Right lobe of liver (tissue), 6 donors: Measurements from ENCODE around the gene YBEY. TPM values are rescaled to one million over a fixed set of nuclear protein-coding genes. Genes with fewer than 3 reads are reported as not detected.

Source experiments
- ATAC-seq, 4 donors: fragments of 200-7000 bp; cut with Tn5 transposase; one replicate each; pipeline ENCODE4 v1.9.1; 2020; ENCODE audit warnings: mild to moderate bottlenecking in 4 of 4, moderate library complexity in 4 of 4
- DNase-seq, 3 donors: peaks; one replicate each; pipeline ENCODE4 v3.0.0-alpha.2; 2020
- H3K27ac ChIP-seq, 3 donors: fragments of 200-600 bp; one replicate each; pipeline ENCODE4 v1.8.0; 2022
- H3K27me3 ChIP-seq, 2 donors: fragments of 200-600 bp; one replicate each; pipeline ENCODE4 v1.8.0; 2022
- H3K36me3 ChIP-seq, 4 donors: fragments of 200-600 bp; sonication (generic) in 1 of 4; one replicate each; pipeline versions ENCODE4 v1.5.1 to v1.8.0; 2017 to 2022; ENCODE audit warnings: control low read depth in 1 of 4
- H3K4me1 ChIP-seq, 4 donors: fragments of 200-600 bp; sonication (generic) in 1 of 4; one replicate each; pipeline versions ENCODE4 v1.5.1 to v1.8.0; 2017 to 2022; ENCODE audit warnings: control low read depth in 1 of 4
- H3K4me3 ChIP-seq, 3 donors: fragments of 200-600 bp; one replicate each; pipeline ENCODE4 v1.8.0; 2022
- H3K9me3 ChIP-seq, 4 donors: fragments of 200-600 bp; sonication (generic) in 1 of 4; one replicate each; pipeline versions ENCODE4 v1.5.1 to v1.8.0; 2017 to 2022; ENCODE audit warnings: control low read depth in 1 of 4
- POLR2A ChIP-seq: fragments of 450-650 bp; IDR thresholded peaks from one replicate; pipeline ENCODE4 v1.6.1; 2017; ENCODE audit warnings: antibody characterized with exemption, mild to moderate bottlenecking
- WGBS: methylation state at CpG from one replicate; pipeline ENCODE4 v1.1.6; 2018; ENCODE audit warnings: low coverage, low lambda C conversion rate; ENCODE audit not compliant: insufficient coverage; ENCODE audit errors: missing lambda C conversion rate; 5-methylcytosine and 5-hydroxymethylcytosine counted together
- intact Hi-C, 2 donors: fragments of 100-400 bp; cut with DNase I; formaldehyde crosslinking; loops; one replicate each; pipeline versions ENCODE4 v1.11.2 to v1.14.1; 2022
- total RNA-seq, 6 experiments: library from RNA; depleted of rRNA in 2 of 6; stranded (reverse); fragments of >200 nt in 2 of 6; fragmentation: NEBNext Ultra II Directional in 3 of 6; extraction: Animal tissue kit (Norgen Biotek cat#: 25700) in 3 of 6; gene quantifications; one replicate each; pipeline versions ENCODE4 v1.1.0 to v1.2.4, GENCODE V29; 2016 to 2023
- TF ChIP-seq, protein P1 (sequence below), 4 donors: fragments of 200-600 bp in 3 of 4; fragments of 450-650 bp in 1 of 4; IDR thresholded peaks; one replicate each; pipeline versions ENCODE4 v1.5.1 to v1.8.0; 2016 to 2022; ENCODE audit warnings: antibody characterized with exemption in 4 of 4, mild to moderate bottlenecking in 2 of 4
- donor health status: DM: no; HTN: yes; CAD: no.
- donor health status: DM: no; HTN: no; CAD: no.
- donor health status: DM: no; HTN: no; CAD: no.
- donor health status: DM: no; HTN: yes; CAD: no.
- donor health status: DM: no; HTN: yes; CAD: no.

Gene YBEY
- total RNA-seq, 6 experiments from 2014 or later: 6.3 to 16.0 (median 7.3) TPM

DNA sequence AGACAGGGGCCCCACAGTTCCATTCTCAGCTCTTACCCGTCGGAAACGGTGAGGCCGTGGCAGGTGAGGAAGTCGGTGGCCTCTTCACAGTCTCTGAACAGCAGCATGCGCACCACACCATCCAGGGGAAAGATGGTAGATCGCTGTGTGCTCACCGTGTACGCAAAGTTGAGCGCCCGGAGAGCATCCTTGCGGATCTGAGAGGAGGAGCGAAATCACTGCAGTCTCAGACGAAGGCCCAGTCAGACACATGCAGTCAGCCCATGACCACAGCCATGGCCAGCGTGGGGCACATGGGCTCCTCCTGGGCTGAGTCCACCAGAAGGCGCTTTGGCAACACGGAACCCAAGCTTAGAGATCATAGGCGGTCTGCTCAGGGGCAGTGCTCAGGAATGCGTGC lies 19.2 kb upstream of the YBEY start:
- no peak for ATAC-seq
- WGBS: 83% methylated on average over 1 of the region's 19 CpGs

DNA sequence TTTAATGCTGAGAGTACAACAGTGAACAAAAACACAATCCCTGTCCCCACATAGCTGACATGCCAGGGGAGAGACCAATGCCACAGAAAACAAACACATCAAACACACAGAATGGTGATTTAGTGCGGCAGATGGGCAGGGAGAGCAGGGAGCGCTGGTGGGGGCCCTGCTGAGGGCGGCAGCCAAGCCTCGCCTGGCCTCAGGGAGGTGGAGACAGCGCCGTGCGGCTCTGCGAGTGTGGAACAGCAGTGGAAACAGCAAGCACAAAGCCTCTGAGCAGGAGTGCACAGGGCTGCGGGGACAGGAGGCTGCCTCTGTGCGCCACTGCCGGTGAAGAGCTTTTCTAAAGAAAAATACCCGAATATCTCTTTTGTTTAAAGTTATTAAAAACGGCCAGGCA lies 17.8 kb upstream of the YBEY start:
- H3K27ac ChIP-seq: no peak overlapping the region
- no peak for TF ChIP-seq POLR2A
- TF ChIP-seq, protein P1, sequence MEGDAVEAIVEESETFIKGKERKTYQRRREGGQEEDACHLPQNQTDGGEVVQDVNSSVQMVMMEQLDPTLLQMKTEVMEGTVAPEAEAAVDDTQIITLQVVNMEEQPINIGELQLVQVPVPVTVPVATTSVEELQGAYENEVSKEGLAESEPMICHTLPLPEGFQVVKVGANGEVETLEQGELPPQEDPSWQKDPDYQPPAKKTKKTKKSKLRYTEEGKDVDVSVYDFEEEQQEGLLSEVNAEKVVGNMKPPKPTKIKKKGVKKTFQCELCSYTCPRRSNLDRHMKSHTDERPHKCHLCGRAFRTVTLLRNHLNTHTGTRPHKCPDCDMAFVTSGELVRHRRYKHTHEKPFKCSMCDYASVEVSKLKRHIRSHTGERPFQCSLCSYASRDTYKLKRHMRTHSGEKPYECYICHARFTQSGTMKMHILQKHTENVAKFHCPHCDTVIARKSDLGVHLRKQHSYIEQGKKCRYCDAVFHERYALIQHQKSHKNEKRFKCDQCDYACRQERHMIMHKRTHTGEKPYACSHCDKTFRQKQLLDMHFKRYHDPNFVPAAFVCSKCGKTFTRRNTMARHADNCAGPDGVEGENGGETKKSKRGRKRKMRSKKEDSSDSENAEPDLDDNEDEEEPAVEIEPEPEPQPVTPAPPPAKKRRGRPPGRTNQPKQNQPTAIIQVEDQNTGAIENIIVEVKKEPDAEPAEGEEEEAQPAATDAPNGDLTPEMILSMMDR (IDR thresholded peaks at IDR 0.05): no peak
- DNase-seq: no peak
- no peaks in the 10 kb centered on the region for H3K4me1 ChIP-seq
- H3K36me3 ChIP-seq: peaks cover 0 to 92% (median 43%) of the 10 kb centered on the region in 4 donors
- intact Hi-C loops: no loop called here
- ATAC-seq: no peak
- no peaks in the 10 kb centered on the region for H3K9me3 ChIP-seq
- H3K27me3 ChIP-seq: no peaks in the 10 kb centered on the region
- 85% methylated on average over 6 of the region's 13 CpGs for WGBS
- H3K4me3 ChIP-seq: no peak overlapping the region

More for the DNA sequence above, 19.2 kb upstream of the YBEY start:
- no peak for DNase-seq
- H3K4me1 ChIP-seq: no peaks in the 10 kb centered on the region
- H3K4me3 ChIP-seq: no peak overlapping the region
- intact Hi-C loops: no loop called here
- no peaks in the 10 kb centered on the region for H3K9me3 ChIP-seq
- peaks cover 0 to 88% (median 36%) of the 10 kb centered on the region in 4 donors for H3K36me3 ChIP-seq
- no peak for TF ChIP-seq POLR2A
- TF ChIP-seq, protein P1 (IDR thresholded peaks at IDR 0.05): no peak
- H3K27me3 ChIP-seq: no peaks in the 10 kb centered on the region
- H3K27ac ChIP-seq: no peak overlapping the region

DNA sequence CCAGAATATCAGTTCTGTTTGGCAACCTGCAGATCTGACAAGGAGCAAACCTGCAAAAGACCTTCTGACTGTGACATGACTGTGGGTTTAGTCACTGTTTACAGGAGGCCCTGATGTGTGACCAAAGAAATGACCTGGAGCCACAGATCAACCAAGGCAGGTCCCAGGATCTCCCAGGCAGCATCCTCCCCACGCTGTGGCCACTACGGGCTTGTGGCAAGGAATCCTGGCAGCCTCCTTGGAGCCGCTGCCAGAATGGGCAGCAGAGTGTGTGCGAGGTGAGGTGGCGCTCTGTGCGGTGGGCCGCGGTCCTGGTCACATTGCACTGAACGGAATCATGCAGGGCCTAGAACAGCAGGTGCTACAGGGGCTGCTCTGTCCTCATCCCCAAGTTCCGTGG lies 16.7 kb upstream of the YBEY start:
- WGBS: no CpG with 5 or more reads among the region's 10 CpGs
- peaks cover 0 to 95% (median 53%) of the 10 kb centered on the region in 4 donors for H3K36me3 ChIP-seq
- no peaks in the 10 kb centered on the region for H3K27me3 ChIP-seq
- ATAC-seq: no peak
- no peak for TF ChIP-seq POLR2A
- TF ChIP-seq, protein P1 (IDR thresholded peaks at IDR 0.05): no peak
- no peak overlapping the region for H3K27ac ChIP-seq
- no peak overlapping the region for H3K4me3 ChIP-seq
- no peaks in the 10 kb centered on the region for H3K9me3 ChIP-seq
- DNase-seq: no peak
- intact Hi-C loops: no loop called here
- H3K4me1 ChIP-seq: no peaks in the 10 kb centered on the region

DNA sequence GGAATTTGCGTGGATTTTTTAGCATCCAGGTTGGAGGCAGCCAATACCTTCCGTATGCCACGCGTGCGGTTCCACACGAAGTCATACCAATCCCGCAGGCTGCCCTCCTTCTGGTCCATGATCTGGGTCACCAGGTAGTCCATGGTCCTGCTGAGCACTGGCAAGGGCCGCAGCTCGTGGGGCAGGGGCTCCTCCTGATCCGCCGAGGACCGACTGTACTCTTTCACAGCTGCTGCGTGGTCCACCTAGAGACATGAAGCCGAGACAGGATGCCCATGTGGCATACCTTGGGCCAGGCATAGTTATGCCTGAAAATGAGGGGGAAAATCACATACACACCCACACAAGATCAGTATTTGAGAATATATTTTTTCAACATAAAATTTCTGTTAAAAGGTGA lies 12.8 kb upstream of the YBEY start:
- DNase-seq: no peak
- Histone ChIP-seq H3K27ac (no peak overlapping the region), H3K9me3 (no peaks in the 10 kb centered on the region), H3K4me1 (no peaks in the 10 kb centered on the region), H3K36me3 (peaks cover 4 to 96% (median 64%) of the 10 kb centered on the region in 4 donors), H3K27me3 (no peaks in the 10 kb centered on the region), H3K4me3 (no peak overlapping the region)
- 98% methylated on average over 13 of the region's 14 CpGs for WGBS
- TF ChIP-seq, protein P1 (IDR thresholded peaks at IDR 0.05): no peak
- TF ChIP-seq POLR2A: no peak
- intact Hi-C loops: no loop called here
- no peak for ATAC-seq

DNA sequence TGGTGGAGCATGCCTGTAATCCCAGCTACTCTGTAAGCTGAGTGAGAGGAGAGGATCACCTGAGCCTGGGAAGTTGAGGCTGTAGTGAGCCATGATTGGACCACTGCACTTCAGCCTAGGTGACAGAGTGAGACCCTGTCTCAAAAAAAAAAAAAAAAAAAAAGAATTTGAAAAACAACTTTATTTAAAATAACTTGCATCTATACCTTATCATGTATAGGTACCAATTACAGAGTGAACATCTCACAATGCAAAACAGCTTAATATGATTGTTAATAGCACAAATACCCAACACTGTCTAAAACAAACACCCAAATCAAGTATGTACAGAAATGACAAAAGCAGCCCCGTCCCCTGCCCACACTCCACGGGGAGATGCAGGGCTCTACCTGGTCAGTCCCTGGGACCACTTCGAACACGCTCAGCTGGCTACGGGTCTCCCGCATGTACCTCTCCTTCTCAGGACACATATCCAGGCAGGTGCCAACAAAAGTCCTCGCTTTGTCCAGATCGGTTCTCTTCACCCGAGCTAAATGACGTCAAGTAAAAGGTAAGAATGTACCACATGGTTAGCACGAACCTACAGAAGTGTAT lies 11.2 kb upstream of the YBEY start:
- H3K9me3 ChIP-seq: no peaks in the 10 kb centered on the region
- peaks cover 13 to 96% (median 62%) of the 10 kb centered on the region in 4 donors for H3K36me3 ChIP-seq
- no peak for DNase-seq
- no peak for ATAC-seq
- TF ChIP-seq, protein P1 (IDR thresholded peaks at IDR 0.05): no peak
- no peak for TF ChIP-seq POLR2A
- no peak overlapping the region for H3K27ac ChIP-seq
- H3K4me3 ChIP-seq: no peak overlapping the region
- intact Hi-C loops: no loop called here
- no peaks in the 10 kb centered on the region for H3K27me3 ChIP-seq
- no peaks in the 10 kb centered on the region for H3K4me1 ChIP-seq
- WGBS: 89% methylated on average over 11 of the region's 11 CpGs
